Measurements from ENCODE around the gene AMBP.

AMBP gene

GRCh38 chr9:114061830-114062474, 16.1 kb downstream of the AMBP start:
- H3F3A ChIP-seq (ENCODE audit: insufficient read depth, low read length): no peaks in the 10 kb centered on the region
- H3K9ac ChIP-seq (ENCODE audit: low read length): no peak overlapping the region
- no peaks in the 10 kb centered on the region for H3K36me3 ChIP-seq (ENCODE audit: insufficient read depth, low read length)
- H3K27ac ChIP-seq (ENCODE audit: low read depth, low read length, poor library complexity, severe bottlenecking): no peak overlapping the region
- no peak overlapping the region for H3K4me2 ChIP-seq (ENCODE audit: low read length)
- H3K9me2 ChIP-seq (ENCODE audit: low read depth, low read length): no peaks in the 10 kb centered on the region
- no peak overlapping the region for H3K4me3 ChIP-seq (ENCODE audit: low read depth, low read length, poor library complexity, severe bottlenecking)
- H2AFZ ChIP-seq (ENCODE audit: low read length): no peak overlapping the region
- H3K27me3 ChIP-seq (ENCODE audit: insufficient read depth, low read length): no peaks in the 10 kb centered on the region
- H3K9me3 ChIP-seq (ENCODE audit: low read length): no peaks in the 10 kb centered on the region
- no peaks in the 10 kb centered on the region for H3K4me1 ChIP-seq (ENCODE audit: insufficient read depth, low read length, severe bottlenecking)
- H4K20me1 ChIP-seq (ENCODE audit: insufficient read depth, low read length): no peaks in the 10 kb centered on the region
- no peaks in the 10 kb centered on the region for H3K79me2 ChIP-seq (ENCODE audit: insufficient read depth, low read length)
- TF ChIP-seq CTCF (IDR thresholded peaks at IDR 0.05; ENCODE audit: low read length): no peak
- TF ChIP-seq EZH2 (IDR thresholded peaks at IDR 0.05; ENCODE audit: borderline replicate concordance, low read length): no peak

GRCh38 chr9:114061292-114061691, 16.8 kb downstream of the AMBP start:
- Histone ChIP-seq H3K4me3 (ENCODE audit: low read depth, low read length, poor library complexity, severe bottlenecking) (no peak overlapping the region), H3K9ac (ENCODE audit: low read length) (no peak overlapping the region), H3K4me2 (ENCODE audit: low read length) (no peak overlapping the region), H3K4me1 (ENCODE audit: insufficient read depth, low read length, severe bottlenecking) (no peaks in the 10 kb centered on the region), H4K20me1 (ENCODE audit: insufficient read depth, low read length) (no peaks in the 10 kb centered on the region), H3K79me2 (ENCODE audit: insufficient read depth, low read length) (no peaks in the 10 kb centered on the region), H3K36me3 (ENCODE audit: insufficient read depth, low read length) (no peaks in the 10 kb centered on the region), H3K9me3 (ENCODE audit: low read length) (no peaks in the 10 kb centered on the region), H3K9me2 (ENCODE audit: low read depth, low read length) (no peaks in the 10 kb centered on the region), H3F3A (ENCODE audit: insufficient read depth, low read length) (no peaks in the 10 kb centered on the region), H3K27ac (ENCODE audit: low read depth, low read length, poor library complexity, severe bottlenecking) (no peak overlapping the region), H2AFZ (ENCODE audit: low read length) (no peak overlapping the region), H3K27me3 (ENCODE audit: insufficient read depth, low read length) (no peaks in the 10 kb centered on the region)
- no peak for TF ChIP-seq EZH2 (IDR thresholded peaks at IDR 0.05; ENCODE audit: borderline replicate concordance, low read length)
- TF ChIP-seq CTCF (IDR thresholded peaks at IDR 0.05; ENCODE audit: low read length): no peak

GRCh38 chr9:114060711-114061110, 17.4 kb downstream of the AMBP start:
- Histone ChIP-seq H3K9me2 (ENCODE audit: low read depth, low read length) (no peaks in the 10 kb centered on the region), H3K4me3 (ENCODE audit: low read depth, low read length, poor library complexity, severe bottlenecking) (no peak overlapping the region), H3K4me1 (ENCODE audit: insufficient read depth, low read length, severe bottlenecking) (no peaks in the 10 kb centered on the region), H3K9me3 (ENCODE audit: low read length) (no peaks in the 10 kb centered on the region), H3K4me2 (ENCODE audit: low read length) (no peak overlapping the region), H3F3A (ENCODE audit: insufficient read depth, low read length) (no peaks in the 10 kb centered on the region), H3K27me3 (ENCODE audit: insufficient read depth, low read length) (no peaks in the 10 kb centered on the region), H3K36me3 (ENCODE audit: insufficient read depth, low read length) (no peaks in the 10 kb centered on the region), H2AFZ (ENCODE audit: low read length) (no peak overlapping the region), H3K9ac (ENCODE audit: low read length) (no peak overlapping the region), H4K20me1 (ENCODE audit: insufficient read depth, low read length) (no peaks in the 10 kb centered on the region), H3K27ac (ENCODE audit: low read depth, low read length, poor library complexity, severe bottlenecking) (no peak overlapping the region), H3K79me2 (ENCODE audit: insufficient read depth, low read length) (no peaks in the 10 kb centered on the region)
- no peak for TF ChIP-seq EZH2 (IDR thresholded peaks at IDR 0.05; ENCODE audit: borderline replicate concordance, low read length)

- H3F3A ChIP-seq (ENCODE audit: insufficient read depth, low read length): no peaks in the 10 kb centered on the region
- H3K9me3 ChIP-seq (ENCODE audit: low read length): no peaks in the 10 kb centered on the region
- no peak overlapping the region for H3K4me2 ChIP-seq (ENCODE audit: low read length)
- H3K27me3 ChIP-seq (ENCODE audit: insufficient read depth, low read length): no peaks in the 10 kb centered on the region
- no peaks in the 10 kb centered on the region for H4K20me1 ChIP-seq (ENCODE audit: insufficient read depth, low read length)
- H3K4me3 ChIP-seq (ENCODE audit: low read depth, low read length, poor library complexity, severe bottlenecking): no peak overlapping the region
- no peak for TF ChIP-seq EZH2 (IDR thresholded peaks at IDR 0.05; ENCODE audit: borderline replicate concordance, low read length)
- no peak for TF ChIP-seq CTCF (IDR thresholded peaks at IDR 0.05; ENCODE audit: low read length)
- no peak overlapping the region for H2AFZ ChIP-seq (ENCODE audit: low read length)
- no peaks in the 10 kb centered on the region for H3K9me2 ChIP-seq (ENCODE audit: low read depth, low read length)
- no peaks in the 10 kb centered on the region for H3K79me2 ChIP-seq (ENCODE audit: insufficient read depth, low read length)
- H3K36me3 ChIP-seq (ENCODE audit: insufficient read depth, low read length): no peaks in the 10 kb centered on the region
- no peak overlapping the region for H3K9ac ChIP-seq (ENCODE audit: low read length)
- no peak overlapping the region for H3K27ac ChIP-seq (ENCODE audit: low read depth, low read length, poor library complexity, severe bottlenecking)
- H3K4me1 ChIP-seq (ENCODE audit: insufficient read depth, low read length, severe bottlenecking): no peaks in the 10 kb centered on the region
Observed at GRCh38 chr9:114060070-114060469, 18.0 kb downstream of the AMBP start.
